Right ventricle myocardium inferior (tissue), 1 donor: ENCODE results near the gene PTPRH. TPM values are rescaled to one million over a fixed set of nuclear protein-coding genes. Genes with fewer than 3 reads are reported as not detected.

Experiments
- ATAC-seq: fragments of 200-7000 bp; cut with Tn5 transposase; one replicate; pipeline ENCODE4 v1.9.1; 2020; ENCODE audit warnings: mild to moderate bottlenecking, moderate library complexity
- DNase-seq: peaks from one replicate; pipeline ENCODE4 v3.0.0; 2021; ENCODE audit errors: missing footprints
- intact Hi-C: fragments of 100-400 bp; cut with DNase I; formaldehyde crosslinking; loops from one replicate; pipeline ENCODE4 v1.11.0; 2022
- microRNA-seq: library from miRNA; unstranded; fragments of <30 nt; microRNA quantifications from one replicate; pipeline ENCODE4 v1.2.0, GENCODE V29; 2020
- total RNA-seq: library from RNA; stranded (reverse); fragmentation: NEBNext Ultra II Directional; extraction: Animal tissue kit (Norgen Biotek cat#: 25700); gene quantifications from one replicate; pipeline ENCODE4 v1.2.1, GENCODE V29; 2021
- donor health status: DM: no; HTN: yes; CAD: no; lungs with severe emphysema.

Gene PTPRH
- total RNA-seq, 1 donor from 2014 or later: 0.87 TPM

- no peak for DNase-seq
- intact Hi-C loops: loop anchor here (10.0 kb wide), 1 partner anchor 475 kb away; the partner anchor contains the start of gene ZNF784
- ATAC-seq: peak; percentile 51
These were observed 60.0 kb downstream of the PTPRH start, which contains the start of gene TNNT1 for GRCh38 chr19:55149078-55150003. Gene TNNT1 (minus strand): TSS chr19:55149206. CDS start chr19:55147157, 2,049 bp downstream.

- ATAC-seq (no peak), DNase-seq (no peak)
- intact Hi-C loops: loop anchor here (10.0 kb wide), 1 partner anchor 477 kb away; the partner anchor contains the start of gene ZNF784
These were observed 61.6 kb downstream of the PTPRH start for GRCh38 chr19:55147545-55148251.

- intact Hi-C loops: loop anchor here (10.0 kb wide), 1 partner anchor 478 kb away; the partner anchor contains the start of gene ZNF784
- ATAC-seq: no peak
- DNase-seq: no peak
These were observed 62.5 kb downstream of the PTPRH start for GRCh38 chr19:55146705-55147273.

GRCh38 chr19:55146078-55146704 is 63.1 kb downstream of the PTPRH start:
- intact Hi-C loops: loop anchor here (10.0 kb wide), 1 partner anchor 479 kb away; the partner anchor contains the start of gene ZNF784
- ATAC-seq: no peak

GRCh38 chr19:55145232-55145631 is 64.1 kb downstream of the PTPRH start:
- intact Hi-C loops: loop anchor here (10.0 kb wide), 1 partner anchor 480 kb away; the partner anchor contains the start of gene ZNF784
- ATAC-seq (no peak), DNase-seq (no peak)

More at GRCh38 chr19:55146078-55146704, 63.1 kb downstream of the PTPRH start:
- no peak for DNase-seq

- intact Hi-C loops: loop anchor here (2.0 to 10.0 kb wide), 4 partner anchors 19 to 483 kb away; partner anchors contain the start of gene ZNF784
- DNase-seq (no peak), ATAC-seq (no peak)
These were observed 67.6 kb downstream of the PTPRH start for GRCh38 chr19:55141696-55142095.

GRCh38 chr19:55137915-55138314 is 71.4 kb downstream of the PTPRH start:
- no peak for DNase-seq
- no peak for ATAC-seq
- intact Hi-C loops: no loop called here

- intact Hi-C loops: no loop called here
- DNase-seq (peak; percentile 64), ATAC-seq (no peak)
These were observed 72.8 kb downstream of the PTPRH start for GRCh38 chr19:55136399-55137102.

- intact Hi-C loops: no loop called here
- ATAC-seq: no peak
- DNase-seq: no peak
These were observed 74.6 kb downstream of the PTPRH start for GRCh38 chr19:55134736-55135135.

- peak; percentile 63 for DNase-seq
- intact Hi-C loops: no loop called here
- no peak for ATAC-seq
These were observed 75.5 kb downstream of the PTPRH start for GRCh38 chr19:55133639-55134444.

- no peak for ATAC-seq
- peak; percentile 37 for DNase-seq
- intact Hi-C loops: no loop called here
These were observed 76.7 kb downstream of the PTPRH start for GRCh38 chr19:55132453-55133129.

- intact Hi-C loops: no loop called here
- ATAC-seq: no peak
- DNase-seq: peak; percentile 15
These were observed 77.9 kb downstream of the PTPRH start for GRCh38 chr19:55131421-55131820.

Small RNA genes lying within 50 kb of the gene (microRNA-seq; reads per million reads assigned to microRNA genes)
- gene MIR6802 (1.4 reads per million), gene MIR6803 (1.8 reads per million), gene MIR6804 (not detected)

Other genes starting within 250 kb of the PTPRH start
- gene NLRP2, start 243.1 kb downstream of the PTPRH start, total RNA-seq: 0.89 TPM
- 0.49 TPM for gene GP6, start 171.2 kb downstream of the PTPRH start, total RNA-seq
- gene RDH13, start 146.4 kb downstream of the PTPRH start, total RNA-seq: 47.8 TPM
- 1.9 TPM for gene EPS8L1, start 133.6 kb downstream of the PTPRH start, total RNA-seq
- gene PPP1R12C, start 91.9 kb downstream of the PTPRH start, total RNA-seq: 140 TPM
- 66.0 TPM for gene TNNT1, start 60.3 kb downstream of the PTPRH start, total RNA-seq
- 4,708 TPM for gene TNNI3, start 51.8 kb downstream of the PTPRH start, total RNA-seq
- 0.73 TPM for gene DNAAF3, start 42.9 kb downstream of the PTPRH start, total RNA-seq
- gene SYT5, start 29.2 kb downstream of the PTPRH start, total RNA-seq: not detected
- gene TMEM86B, start 19.3 kb upstream of the PTPRH start, total RNA-seq: 1.6 TPM
- 39.5 TPM for gene PPP6R1, start 49.5 kb upstream of the PTPRH start, total RNA-seq
- gene HSPBP1, start 70.6 kb upstream of the PTPRH start, total RNA-seq: 30.2 TPM
- gene BRSK1, start 74.5 kb upstream of the PTPRH start, total RNA-seq: 2.4 TPM
- 1.2 TPM for gene TMEM150B, start 115.8 kb upstream of the PTPRH start, total RNA-seq
- 6.2 TPM for gene KMT5C, start 130.4 kb upstream of the PTPRH start, total RNA-seq
- not detected for gene COX6B2, start 145.2 kb upstream of the PTPRH start, total RNA-seq
- gene GARIN5B, start 153.8 kb upstream of the PTPRH start, total RNA-seq: not detected
- not detected for gene IL11, start 161.0 kb upstream of the PTPRH start, total RNA-seq
- gene TMEM190, start 167.3 kb upstream of the PTPRH start, total RNA-seq: not detected
- gene TMEM238, start 174.8 kb upstream of the PTPRH start, total RNA-seq: 0.24 TPM
- 664 TPM for gene RPL28, start 176.4 kb upstream of the PTPRH start, total RNA-seq
- 31.2 TPM for gene UBE2S, start 198.3 kb upstream of the PTPRH start, total RNA-seq
- gene SHISA7, start 233.8 kb upstream of the PTPRH start, total RNA-seq: not detected